ENCODE data around the gene KCNJ15. TPM values are rescaled to one million over a fixed set of nuclear protein-coding genes. Genes with fewer than 3 reads are reported as not detected.

The KCNJ15 gene
- polyA plus RNA-seq, 2 donors: 4.2 to 5.6 TPM

DNA sequence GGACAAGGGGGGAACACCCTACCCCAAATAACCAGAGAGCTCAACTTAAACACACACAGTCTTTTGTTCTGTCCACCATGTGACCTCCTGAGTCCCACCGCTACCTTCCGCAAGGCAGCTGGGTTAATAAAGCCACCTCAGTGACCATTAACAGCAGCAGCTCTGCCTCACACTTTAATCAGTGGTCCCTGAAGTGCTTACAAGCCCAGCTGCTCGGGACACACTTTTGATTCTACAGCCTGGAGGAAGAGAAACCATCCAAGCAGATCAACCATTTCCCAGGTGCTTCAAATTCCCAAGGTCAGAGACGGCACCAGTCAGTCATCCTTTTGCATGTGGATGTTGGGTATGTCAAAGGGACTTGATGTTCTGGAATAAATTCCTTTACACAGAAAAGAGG, 70.1 kb downstream of the KCNJ15 start:
- no peak overlapping the region for H3K4me3 ChIP-seq (ENCODE audit: low read depth in 1 of 2, low read length in 2 of 2)
- H3K4me1 ChIP-seq (ENCODE audit: control insufficient read depth in 2 of 2, insufficient read depth in 2 of 2, low read length in 1 of 2): peaks cover 0 to 3% of the 10 kb centered on the region in 2 donors
- H3K27me3 ChIP-seq (ENCODE audit: control insufficient read depth in 1 of 2, insufficient read depth in 2 of 2, low read length in 2 of 2): no peaks in the 10 kb centered on the region
- WGBS, 2 donors: 74 to 80% methylated on average over 4 of the region's 4 CpGs
- no peaks in the 10 kb centered on the region for H3K36me3 ChIP-seq (ENCODE audit: control insufficient read depth in 2 of 2, insufficient read depth in 2 of 2, low read length in 1 of 2)
- no peaks in the 10 kb centered on the region for H3K9me3 ChIP-seq (ENCODE audit: control insufficient read depth in 2 of 2, insufficient read depth in 1 of 2, low read depth in 1 of 2, low read length in 1 of 2)
- peak overlapping the region; percentile 53 to 56 for H3K27ac ChIP-seq (ENCODE audit: low read depth in 2 of 2, low read length in 1 of 2)

DNA sequence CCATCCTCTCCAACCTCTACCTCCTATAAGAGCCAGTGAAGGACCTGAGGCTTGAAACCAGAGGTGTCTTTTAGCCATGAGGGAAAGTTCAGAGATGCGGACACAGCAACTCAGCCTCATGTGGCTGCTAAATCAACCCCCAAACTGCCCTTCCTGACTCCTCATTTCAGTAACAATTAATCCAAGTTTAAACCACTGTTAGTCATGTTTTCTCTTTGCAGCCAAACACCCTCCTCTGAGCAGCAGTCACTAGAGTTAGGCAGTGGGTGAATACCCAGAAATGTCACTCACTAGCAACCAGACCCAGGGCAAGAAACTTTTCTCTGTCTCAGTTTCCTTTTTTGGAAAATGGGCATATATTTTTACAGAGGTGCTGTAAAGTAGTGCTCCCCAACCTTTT, 71.2 kb downstream of the KCNJ15 start:
- Histone ChIP-seq H3K4me1 (ENCODE audit: control insufficient read depth in 2 of 2, insufficient read depth in 2 of 2, low read length in 1 of 2) (peaks cover 0 to 3% of the 10 kb centered on the region in 2 donors), H3K36me3 (ENCODE audit: control insufficient read depth in 2 of 2, insufficient read depth in 2 of 2, low read length in 1 of 2) (no peaks in the 10 kb centered on the region), H3K27ac (ENCODE audit: low read depth in 2 of 2, low read length in 1 of 2) (no peak overlapping the region), H3K27me3 (ENCODE audit: control insufficient read depth in 1 of 2, insufficient read depth in 2 of 2, low read length in 2 of 2) (no peaks in the 10 kb centered on the region), H3K4me3 (ENCODE audit: low read depth in 1 of 2, low read length in 2 of 2) (no peak overlapping the region), H3K9me3 (ENCODE audit: control insufficient read depth in 2 of 2, insufficient read depth in 1 of 2, low read depth in 1 of 2, low read length in 1 of 2) (no peaks in the 10 kb centered on the region)
- WGBS, 2 donors: 77 to 87% methylated on average over 1 of the region's 1 CpG

DNA sequence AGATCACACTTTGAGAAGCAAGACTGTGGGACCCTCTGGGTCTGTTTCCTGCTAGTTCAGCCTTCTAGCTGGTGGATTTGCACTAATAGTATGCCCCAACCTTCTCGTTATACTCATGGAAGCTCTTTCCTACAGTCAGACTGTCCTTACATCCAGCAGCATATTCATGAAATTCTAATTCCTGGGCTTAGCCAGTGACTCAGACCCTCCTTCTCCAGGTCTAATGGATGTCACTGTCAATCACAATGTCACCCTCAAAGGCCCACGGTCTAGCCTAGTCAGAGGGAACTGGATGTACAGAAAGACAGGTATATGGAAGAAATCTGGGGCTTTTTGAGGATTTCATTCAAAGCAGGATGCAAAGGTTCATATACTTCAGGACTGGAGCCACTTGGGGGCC, 72.4 kb downstream of the KCNJ15 start:
- no peak overlapping the region for H3K4me3 ChIP-seq (ENCODE audit: low read depth in 1 of 2, low read length in 2 of 2)
- H3K4me1 ChIP-seq (ENCODE audit: control insufficient read depth in 2 of 2, insufficient read depth in 2 of 2, low read length in 1 of 2): peaks cover 0 to 3% of the 10 kb centered on the region in 2 donors
- H3K27ac ChIP-seq (ENCODE audit: low read depth in 2 of 2, low read length in 1 of 2): peak overlapping the region in 1 of 2 donors; percentile 27
- WGBS, 2 donors: 60 to 63% methylated on average over 2 of the region's 2 CpGs
- H3K36me3 ChIP-seq (ENCODE audit: control insufficient read depth in 2 of 2, insufficient read depth in 2 of 2, low read length in 1 of 2): no peaks in the 10 kb centered on the region
- no peaks in the 10 kb centered on the region for H3K9me3 ChIP-seq (ENCODE audit: control insufficient read depth in 2 of 2, insufficient read depth in 1 of 2, low read depth in 1 of 2, low read length in 1 of 2)
- no peaks in the 10 kb centered on the region for H3K27me3 ChIP-seq (ENCODE audit: control insufficient read depth in 1 of 2, insufficient read depth in 2 of 2, low read length in 2 of 2)

DNA sequence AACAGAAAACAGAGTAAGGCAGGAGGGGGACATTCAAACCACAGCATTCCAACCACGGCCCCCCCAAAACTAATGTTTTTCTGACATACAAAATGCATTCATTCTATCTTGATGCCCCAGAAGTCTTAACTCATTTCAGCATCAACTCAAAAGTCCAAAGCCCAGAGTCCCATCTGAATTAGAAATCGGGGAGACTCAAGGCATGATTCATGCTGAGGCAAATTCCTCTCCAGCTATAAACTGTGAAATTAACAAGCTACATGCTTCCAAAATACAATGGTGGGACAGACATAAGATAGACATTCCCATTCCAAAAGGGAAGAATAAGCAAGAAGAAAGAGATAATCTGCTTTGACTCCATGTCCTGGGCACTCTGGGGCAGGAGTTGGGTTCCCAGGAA, 73.9 kb downstream of the KCNJ15 start:
- peaks cover 0 to 3% of the 10 kb centered on the region in 2 donors for H3K4me1 ChIP-seq (ENCODE audit: control insufficient read depth in 2 of 2, insufficient read depth in 2 of 2, low read length in 1 of 2)
- WGBS, 2 donors: 72 to 81% methylated on average over 2 of the region's 2 CpGs

DNA sequence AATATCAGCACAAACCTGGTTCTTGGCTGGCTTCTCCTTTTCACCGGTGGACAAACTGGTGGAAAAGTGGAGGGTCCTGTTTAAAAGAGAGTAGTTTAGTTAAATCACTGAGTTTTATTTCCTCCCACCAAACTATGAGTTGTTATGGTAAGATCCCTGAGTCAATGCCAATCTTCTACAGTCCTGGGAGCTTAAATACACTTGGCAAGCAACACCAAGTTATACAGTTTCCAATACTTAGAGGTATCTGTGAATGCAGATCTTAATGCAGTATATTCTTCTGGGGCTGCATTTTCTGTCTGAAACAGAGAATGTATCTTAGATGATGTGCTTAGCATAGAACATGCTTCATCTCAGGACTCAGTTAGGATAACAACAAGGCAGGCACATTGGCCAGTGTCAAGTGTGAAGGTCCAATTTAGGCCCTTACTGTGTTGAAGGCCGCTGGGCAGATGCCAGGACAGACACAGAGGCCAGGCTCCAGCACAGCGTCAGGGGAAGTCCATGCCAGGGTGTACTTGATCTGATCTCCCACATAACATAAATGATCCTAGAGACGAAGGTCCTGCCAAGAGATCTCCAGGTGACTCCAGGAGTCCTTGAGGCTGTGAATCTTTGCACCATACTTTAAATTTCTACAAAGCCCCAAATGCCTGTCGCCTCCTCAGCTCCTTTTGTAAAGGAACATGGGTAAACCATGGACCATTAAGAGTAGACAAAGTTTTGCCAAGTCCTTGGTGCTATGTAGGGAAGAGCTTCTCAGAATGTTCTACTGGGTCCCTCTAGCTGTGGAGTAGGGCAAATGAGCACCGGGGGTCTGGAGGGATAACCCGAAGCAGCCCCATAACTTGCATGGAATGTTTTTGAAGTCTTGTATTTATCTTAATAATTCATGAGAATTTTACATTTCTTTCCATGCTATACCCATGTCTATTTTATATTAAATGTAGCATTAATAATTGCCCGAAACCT, 76.8 kb downstream of the KCNJ15 start:
- Histone ChIP-seq H3K9me3 (ENCODE audit: control insufficient read depth in 2 of 2, insufficient read depth in 1 of 2, low read depth in 1 of 2, low read length in 1 of 2) (no peaks in the 10 kb centered on the region), H3K4me1 (ENCODE audit: control insufficient read depth in 2 of 2, insufficient read depth in 2 of 2, low read length in 1 of 2) (no peaks in the 10 kb centered on the region), H3K27me3 (ENCODE audit: control insufficient read depth in 1 of 2, insufficient read depth in 2 of 2, low read length in 2 of 2) (no peaks in the 10 kb centered on the region), H3K27ac (ENCODE audit: low read depth in 2 of 2, low read length in 1 of 2) (no peak overlapping the region), H3K36me3 (ENCODE audit: control insufficient read depth in 2 of 2, insufficient read depth in 2 of 2, low read length in 1 of 2) (no peaks in the 10 kb centered on the region), H3K4me3 (ENCODE audit: low read depth in 1 of 2, low read length in 2 of 2) (no peak overlapping the region)
- 69 to 74% methylated on average over 8 of the region's 8 CpGs for WGBS, 2 donors

More for the DNA sequence above, 73.9 kb downstream of the KCNJ15 start:
- no peaks in the 10 kb centered on the region for H3K27me3 ChIP-seq (ENCODE audit: control insufficient read depth in 1 of 2, insufficient read depth in 2 of 2, low read length in 2 of 2)
- no peaks in the 10 kb centered on the region for H3K36me3 ChIP-seq (ENCODE audit: control insufficient read depth in 2 of 2, insufficient read depth in 2 of 2, low read length in 1 of 2)
- H3K4me3 ChIP-seq (ENCODE audit: low read depth in 1 of 2, low read length in 2 of 2): no peak overlapping the region
- H3K27ac ChIP-seq (ENCODE audit: low read depth in 2 of 2, low read length in 1 of 2): no peak overlapping the region
- no peaks in the 10 kb centered on the region for H3K9me3 ChIP-seq (ENCODE audit: control insufficient read depth in 2 of 2, insufficient read depth in 1 of 2, low read depth in 1 of 2, low read length in 1 of 2)

DNA sequence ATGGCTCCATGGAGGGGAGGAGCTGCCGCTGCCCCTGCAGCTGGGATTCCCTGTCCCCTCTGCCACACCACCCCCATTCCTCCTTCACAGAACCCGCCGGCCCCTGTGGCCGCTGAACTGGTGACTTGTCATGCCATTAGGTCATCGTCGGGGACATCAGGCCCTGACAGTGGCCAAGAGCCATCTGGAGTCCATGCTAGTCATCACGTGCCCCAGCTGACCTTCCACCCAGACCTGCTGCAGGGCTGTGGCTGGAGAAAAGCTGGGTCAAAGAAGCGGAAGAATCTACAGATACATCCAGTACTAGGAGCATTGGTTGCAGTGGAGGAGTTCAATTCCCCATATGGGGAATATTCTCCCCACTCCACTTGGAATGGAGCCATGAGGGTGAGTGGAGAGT, 78.1 kb downstream of the KCNJ15 start:
- WGBS, 2 donors: 87 to 88% methylated on average over 8 of the region's 8 CpGs
- no peak overlapping the region for H3K27ac ChIP-seq (ENCODE audit: low read depth in 2 of 2, low read length in 1 of 2)
- no peaks in the 10 kb centered on the region for H3K27me3 ChIP-seq (ENCODE audit: control insufficient read depth in 1 of 2, insufficient read depth in 2 of 2, low read length in 2 of 2)
- no peaks in the 10 kb centered on the region for H3K4me1 ChIP-seq (ENCODE audit: control insufficient read depth in 2 of 2, insufficient read depth in 2 of 2, low read length in 1 of 2)
- H3K36me3 ChIP-seq (ENCODE audit: control insufficient read depth in 2 of 2, insufficient read depth in 2 of 2, low read length in 1 of 2): no peaks in the 10 kb centered on the region
- H3K4me3 ChIP-seq (ENCODE audit: low read depth in 1 of 2, low read length in 2 of 2): no peak overlapping the region
- no peaks in the 10 kb centered on the region for H3K9me3 ChIP-seq (ENCODE audit: control insufficient read depth in 2 of 2, insufficient read depth in 1 of 2, low read depth in 1 of 2, low read length in 1 of 2)

DNA sequence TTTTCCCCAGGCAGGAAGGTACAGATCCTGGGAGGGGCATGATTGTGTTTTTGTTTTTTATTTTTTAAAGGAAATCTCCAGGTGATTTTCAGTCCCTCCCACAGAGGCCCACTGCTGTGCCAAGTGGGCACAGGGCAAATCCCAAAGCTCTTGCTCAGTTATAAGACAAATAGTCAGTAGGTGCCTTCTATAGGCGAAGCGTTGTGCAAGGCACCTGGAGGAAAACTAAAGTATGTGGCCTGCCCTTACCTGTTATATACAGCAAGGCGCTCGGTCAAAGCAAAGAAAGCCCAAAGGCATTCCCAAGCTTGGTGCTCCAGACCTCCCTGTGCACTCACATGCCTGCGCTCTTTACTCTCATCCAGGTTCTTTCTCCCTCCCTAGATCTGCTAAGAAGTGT, 81.0 kb downstream of the KCNJ15 start:
- Histone ChIP-seq H3K9me3 (ENCODE audit: control insufficient read depth in 2 of 2, insufficient read depth in 1 of 2, low read depth in 1 of 2, low read length in 1 of 2) (no peaks in the 10 kb centered on the region), H3K4me3 (ENCODE audit: low read depth in 1 of 2, low read length in 2 of 2) (no peak overlapping the region), H3K27ac (ENCODE audit: low read depth in 2 of 2, low read length in 1 of 2) (peak overlapping the region in 1 of 2 donors; percentile 17), H3K27me3 (ENCODE audit: control insufficient read depth in 1 of 2, insufficient read depth in 2 of 2, low read length in 2 of 2) (no peaks in the 10 kb centered on the region), H3K4me1 (ENCODE audit: control insufficient read depth in 2 of 2, insufficient read depth in 2 of 2, low read length in 1 of 2) (no peaks in the 10 kb centered on the region), H3K36me3 (ENCODE audit: control insufficient read depth in 2 of 2, insufficient read depth in 2 of 2, low read length in 1 of 2) (no peaks in the 10 kb centered on the region)
- 61 to 69% methylated on average over 5 of the region's 5 CpGs for WGBS, 2 donors

DNA sequence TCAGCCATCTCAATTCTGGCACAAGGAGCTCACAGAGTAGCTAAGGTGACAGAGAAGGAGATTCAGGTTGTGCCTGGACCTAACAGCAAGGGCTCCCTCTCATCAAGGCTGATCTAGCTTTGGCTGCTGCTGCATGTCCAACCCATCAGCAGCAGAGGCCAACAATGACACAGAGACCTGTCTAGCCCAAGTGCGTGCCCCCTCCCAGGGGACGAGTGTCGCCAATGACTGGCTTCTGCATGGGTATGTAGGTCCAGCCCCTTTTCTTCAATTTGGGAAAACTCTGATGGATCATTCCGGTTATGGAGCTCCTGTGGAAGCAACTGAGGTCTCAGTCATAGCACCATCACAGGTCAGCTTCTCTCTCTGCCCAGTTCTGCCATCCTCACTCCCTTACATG, 83.3 kb downstream of the KCNJ15 start:
- Histone ChIP-seq H3K4me3 (ENCODE audit: low read depth in 1 of 2, low read length in 2 of 2) (no peak overlapping the region), H3K27ac (ENCODE audit: low read depth in 2 of 2, low read length in 1 of 2) (no peak overlapping the region), H3K4me1 (ENCODE audit: control insufficient read depth in 2 of 2, insufficient read depth in 2 of 2, low read length in 1 of 2) (peaks cover 2 to 4% of the 10 kb centered on the region in 2 donors), H3K27me3 (ENCODE audit: control insufficient read depth in 1 of 2, insufficient read depth in 2 of 2, low read length in 2 of 2) (no peaks in the 10 kb centered on the region), H3K36me3 (ENCODE audit: control insufficient read depth in 2 of 2, insufficient read depth in 2 of 2, low read length in 1 of 2) (no peaks in the 10 kb centered on the region), H3K9me3 (ENCODE audit: control insufficient read depth in 2 of 2, insufficient read depth in 1 of 2, low read depth in 1 of 2, low read length in 1 of 2) (no peaks in the 10 kb centered on the region)
- 92 to 95% methylated on average over 4 of the region's 4 CpGs for WGBS, 2 donors

DNA sequence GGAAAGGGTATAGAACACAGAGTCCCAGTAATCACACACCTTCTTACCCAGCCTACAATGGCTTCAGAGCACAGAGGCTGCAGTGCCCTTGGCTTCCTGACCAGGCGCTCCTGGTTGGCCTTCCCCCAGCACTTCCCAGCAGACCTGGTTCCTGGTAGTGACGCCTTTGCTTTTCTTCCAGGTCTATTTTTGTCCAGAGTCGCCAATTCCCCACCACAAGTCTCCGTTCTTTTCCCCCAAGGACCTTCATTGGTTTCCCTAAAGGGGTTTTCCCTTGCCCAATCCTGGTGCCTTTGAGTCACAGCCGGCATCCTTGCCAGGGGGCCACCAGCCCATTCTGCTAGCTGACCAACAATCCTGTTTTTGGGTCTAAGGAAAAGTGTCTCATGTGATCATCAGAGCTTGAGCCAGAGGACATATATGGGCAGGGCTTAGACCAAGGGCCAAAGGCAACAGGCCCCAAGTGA, 84.8 kb downstream of the KCNJ15 start:
- 73 to 87% methylated on average over 5 of the region's 5 CpGs for WGBS, 2 donors
- H3K27ac ChIP-seq (ENCODE audit: low read depth in 2 of 2, low read length in 1 of 2): no peak overlapping the region
- H3K4me1 ChIP-seq (ENCODE audit: control insufficient read depth in 2 of 2, insufficient read depth in 2 of 2, low read length in 1 of 2): peaks cover 2 to 4% of the 10 kb centered on the region in 2 donors

DNA sequence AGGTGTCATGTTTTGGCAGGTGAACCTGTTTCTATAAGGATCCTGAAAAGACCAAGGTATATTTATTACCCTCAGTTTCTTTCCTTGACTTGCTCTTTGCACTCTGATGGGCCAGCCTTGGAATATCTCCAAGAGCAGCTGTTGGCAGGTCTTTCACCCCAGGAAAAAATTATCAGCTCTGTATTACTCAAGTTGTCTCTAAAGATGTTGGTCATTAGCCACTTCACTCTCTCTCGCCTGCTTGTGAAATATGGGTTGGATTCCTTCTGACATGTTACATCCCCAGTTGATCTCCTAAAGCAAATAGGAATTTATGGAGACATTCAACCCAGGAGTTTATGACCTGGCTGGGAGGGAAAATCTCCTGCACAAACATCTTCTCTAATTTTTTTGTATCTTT, 85.9 kb downstream of the KCNJ15 start:
- H3K9me3 ChIP-seq (ENCODE audit: control insufficient read depth in 2 of 2, insufficient read depth in 1 of 2, low read depth in 1 of 2, low read length in 1 of 2): no peaks in the 10 kb centered on the region
- H3K27ac ChIP-seq (ENCODE audit: low read depth in 2 of 2, low read length in 1 of 2): no peak overlapping the region
- no peaks in the 10 kb centered on the region for H3K27me3 ChIP-seq (ENCODE audit: control insufficient read depth in 1 of 2, insufficient read depth in 2 of 2, low read length in 2 of 2)
- H3K4me1 ChIP-seq (ENCODE audit: control insufficient read depth in 2 of 2, insufficient read depth in 2 of 2, low read length in 1 of 2): peaks cover 2 to 4% of the 10 kb centered on the region in 2 donors
- H3K4me3 ChIP-seq (ENCODE audit: low read depth in 1 of 2, low read length in 2 of 2): no peak overlapping the region
- no peaks in the 10 kb centered on the region for H3K36me3 ChIP-seq (ENCODE audit: control insufficient read depth in 2 of 2, insufficient read depth in 2 of 2, low read length in 1 of 2)
- WGBS, 2 donors: 46 to 56% methylated on average over 1 of the region's 1 CpG

More for the DNA sequence above, 84.8 kb downstream of the KCNJ15 start:
- Histone ChIP-seq H3K9me3 (ENCODE audit: control insufficient read depth in 2 of 2, insufficient read depth in 1 of 2, low read depth in 1 of 2, low read length in 1 of 2) (no peaks in the 10 kb centered on the region), H3K4me3 (ENCODE audit: low read depth in 1 of 2, low read length in 2 of 2) (no peak overlapping the region), H3K27me3 (ENCODE audit: control insufficient read depth in 1 of 2, insufficient read depth in 2 of 2, low read length in 2 of 2) (no peaks in the 10 kb centered on the region), H3K36me3 (ENCODE audit: control insufficient read depth in 2 of 2, insufficient read depth in 2 of 2, low read length in 1 of 2) (no peaks in the 10 kb centered on the region)

Data from esophagus (tissue), 2 donors.